Measurements from ENCODE around the gene ALKBH5. TPM values are rescaled to one million over a fixed set of nuclear protein-coding genes. Genes with fewer than 3 reads are reported as not detected.

Gene ALKBH5
- total RNA-seq, 1 experiment from 2014 or later: 91.6 TPM

DNA sequence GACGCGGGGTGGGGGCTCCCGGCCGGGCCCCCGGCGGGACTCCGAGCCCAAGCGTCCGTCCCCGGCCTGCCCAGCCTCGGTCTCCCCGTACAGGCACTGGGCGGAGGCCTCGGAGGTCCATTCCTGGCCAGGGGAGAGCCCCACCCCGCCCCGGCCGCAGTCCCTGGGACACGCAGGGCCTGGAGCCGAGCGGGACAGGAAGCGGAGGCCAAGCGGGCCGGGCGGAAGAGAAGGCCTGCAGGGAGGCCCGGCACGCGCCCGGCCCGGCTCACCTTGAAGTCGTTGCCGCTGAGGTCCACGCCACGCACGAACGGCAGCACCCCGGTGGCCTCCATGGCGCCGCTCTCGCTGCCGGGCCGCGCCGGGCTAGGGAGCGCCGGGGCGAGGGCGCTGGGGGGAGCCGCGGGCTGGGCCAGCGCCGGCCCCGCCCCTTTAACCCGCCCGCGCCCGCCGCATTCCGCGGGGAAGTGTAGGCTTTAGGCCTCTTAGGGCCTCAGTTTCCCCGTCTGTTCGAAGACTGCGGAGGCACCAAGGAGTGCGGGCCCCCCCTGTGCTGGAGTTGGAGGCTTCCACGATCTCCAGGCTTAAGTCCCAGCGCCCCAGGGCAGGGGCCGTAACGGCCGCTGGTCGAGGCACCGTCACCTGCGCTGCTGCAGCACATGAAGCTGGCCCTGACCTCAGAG lies 74.9 kb downstream of the ALKBH5 start, which contains the start of gene FLII:
Gene FLII (minus strand): TSS at position 383 of the 683 bp plus-strand sequence. CDS start 48 bp downstream, at position 335.
- DNase-seq (ENCODE audit: low read depth): no peak

Other genes starting within 250 kb of the ALKBH5 start
- 13.5 and 17.5 TPM in 2 replicates for gene TOM1L2, start 211.4 kb upstream of the ALKBH5 start, total RNA-seq (2014; rRNA removed; shearing (Covaris generic))
- 0.47 and 1.1 TPM in 2 replicates for gene DRC3, start 211.0 kb upstream of the ALKBH5 start, total RNA-seq (2014; rRNA removed; shearing (Covaris generic))
- gene ATPAF2, start 144.7 kb upstream of the ALKBH5 start, total RNA-seq (2014; rRNA removed; shearing (Covaris generic)): 16.6 and 17.8 TPM in 2 replicates
- 5.0 and 7.8 TPM in 2 replicates for gene GID4, start 144.4 kb upstream of the ALKBH5 start, total RNA-seq (2014; rRNA removed; shearing (Covaris generic))
- gene DRG2, start 95.9 kb upstream of the ALKBH5 start, total RNA-seq (2014; rRNA removed; shearing (Covaris generic)): 55.5 and 55.9 TPM in 2 replicates
- not detected in 2 replicates for gene MYO15A, start 75.1 kb upstream of the ALKBH5 start, total RNA-seq (2014; rRNA removed; shearing (Covaris generic))
- gene LLGL1, start 41.8 kb downstream of the ALKBH5 start, total RNA-seq (2014; rRNA removed; shearing (Covaris generic)): 36.5 and 39.3 TPM in 2 replicates
- 189 and 191 TPM in 2 replicates for gene FLII, start 74.9 kb downstream of the ALKBH5 start, total RNA-seq (2014; rRNA removed; shearing (Covaris generic))
- 5.7 and 8.1 TPM in 2 replicates for gene MIEF2, start 76.8 kb downstream of the ALKBH5 start, total RNA-seq (2014; rRNA removed; shearing (Covaris generic))
- gene TOP3A, start 131.2 kb downstream of the ALKBH5 start, total RNA-seq (2014; rRNA removed; shearing (Covaris generic)): 80.3 and 84.9 TPM in 2 replicates
- 13.0 and 15.4 TPM in 2 replicates for gene SMCR8, start 131.5 kb downstream of the ALKBH5 start, total RNA-seq (2014; rRNA removed; shearing (Covaris generic))
- 20.2 and 20.7 TPM in 2 replicates for gene SHMT1, start 179.7 kb downstream of the ALKBH5 start, total RNA-seq (2014; rRNA removed; shearing (Covaris generic))
- not detected in 2 replicates for gene EVPLL, start 193.9 kb downstream of the ALKBH5 start, total RNA-seq (2014; rRNA removed; shearing (Covaris generic))